GM18502 (cell line): ENCODE results near the gene C20orf173.
A peak's percentile ranks its signal among the peaks of the same experiment; 100 is the strongest.
"Not testable (repeated sequence)": the region's sequence is repeated elsewhere in the genome, so short reads cannot be mapped to it uniquely, and the experiment has no call there.

Source experiments
- ATAC-seq: cut with Tn5 transposase; IDR thresholded peaks from one replicate; pipeline ENCODE4 v1.9.1; 2021; ENCODE audit warnings: mild to moderate bottlenecking; ENCODE audit not compliant: unreplicated experiment, poor library complexity

Gene C20orf173

DNA sequence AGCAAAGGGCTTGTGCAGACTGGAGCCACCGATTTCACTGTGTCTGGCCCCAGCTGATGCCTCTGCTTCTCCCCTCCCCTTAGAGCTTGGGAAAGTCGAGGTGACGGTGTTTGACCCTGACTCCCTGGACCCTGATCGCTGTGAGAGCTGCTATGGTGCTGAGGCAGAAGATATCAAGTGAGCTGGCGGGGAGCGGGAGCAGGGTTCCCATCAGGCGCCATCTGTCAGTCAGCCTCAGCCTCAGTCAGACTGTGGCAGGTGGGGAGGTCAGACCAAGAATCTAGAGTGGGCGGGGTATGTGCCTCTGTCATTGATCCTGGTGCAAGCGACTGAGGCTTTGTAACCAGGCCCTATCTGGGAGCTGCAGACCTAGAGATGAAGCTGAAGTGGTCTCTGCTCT is 17.9 kb upstream of the C20orf173 start:
- no peak for ATAC-seq

GRCh38 chr20:35546127-35546526 is 16.7 kb upstream of the C20orf173 start:
- no peak for ATAC-seq

DNA sequence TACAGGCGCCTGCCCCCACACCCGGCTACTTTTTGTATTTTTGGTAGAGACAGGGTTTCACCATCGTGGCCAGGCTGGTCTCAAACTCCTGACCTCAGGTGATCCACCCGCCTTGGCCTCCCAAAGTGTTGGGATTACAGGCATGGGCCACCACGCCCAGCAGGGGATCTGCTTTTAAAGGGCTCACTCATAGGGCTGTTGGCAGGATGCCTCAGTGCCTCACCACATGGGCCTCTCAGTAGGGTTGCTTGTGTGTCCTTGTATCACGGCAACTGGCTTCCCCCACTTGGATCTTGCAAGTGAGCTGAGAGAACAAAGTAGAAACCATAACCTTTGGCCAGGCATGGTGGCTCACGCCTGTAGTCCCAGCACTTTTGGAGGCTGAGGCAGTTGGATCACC is 15.5 kb upstream of the C20orf173 start:
- ATAC-seq = not testable (repeated sequence)

- no peak for ATAC-seq
Measured at GRCh38 chr20:35544436-35544835, 15.0 kb upstream of the C20orf173 start.

GRCh38 chr20:35542990-35543389 is 13.5 kb upstream of the C20orf173 start:
- no peak for ATAC-seq

DNA sequence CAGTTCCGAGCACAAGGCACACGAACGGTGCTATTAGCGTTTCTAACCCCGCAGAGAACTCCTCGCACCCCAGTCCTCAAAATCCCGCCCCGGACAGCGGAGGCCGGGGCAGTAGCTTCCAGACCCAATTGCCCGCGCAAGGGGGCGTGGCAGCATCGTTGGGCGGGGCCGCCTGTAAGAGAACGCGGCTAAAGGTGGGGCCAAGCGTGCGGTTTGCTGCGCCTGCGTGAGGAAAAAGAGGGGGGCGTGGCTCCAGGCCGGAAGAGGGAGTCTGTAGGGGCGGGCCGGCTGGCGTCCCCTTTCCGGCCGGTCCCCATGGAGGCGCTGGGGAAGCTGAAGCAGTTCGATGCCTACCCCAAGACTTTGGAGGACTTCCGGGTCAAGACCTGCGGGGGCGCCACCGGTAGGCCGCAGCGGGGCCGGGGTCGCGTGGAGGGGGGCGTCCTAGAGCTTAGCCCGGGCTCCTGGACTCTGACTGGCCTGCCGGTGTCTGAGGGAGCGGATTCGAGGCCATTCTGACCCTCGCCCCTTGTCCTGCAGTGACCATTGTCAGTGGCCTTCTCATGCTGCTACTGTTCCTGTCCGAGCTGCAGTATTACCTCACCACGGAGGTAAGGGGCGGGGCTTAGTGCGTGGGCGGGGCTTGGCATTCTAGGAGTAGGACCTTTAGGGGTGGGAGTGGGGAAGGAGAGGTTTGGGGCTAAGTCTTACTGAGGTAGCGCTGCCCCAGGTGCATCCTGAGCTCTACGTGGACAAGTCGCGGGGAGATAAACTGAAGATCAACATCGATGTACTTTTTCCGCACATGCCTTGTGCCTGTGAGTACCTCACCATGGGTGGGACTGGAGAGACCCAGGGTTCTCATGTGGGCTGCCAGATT is 12.6 kb upstream of the C20orf173 start, which contains the start of gene ERGIC3:
Gene ERGIC3 (plus strand): TSS at position 296 of the 880 bp plus-strand sequence. CDS start 20 bp downstream, at position 316.
- peak; percentile 96 for ATAC-seq

DNA sequence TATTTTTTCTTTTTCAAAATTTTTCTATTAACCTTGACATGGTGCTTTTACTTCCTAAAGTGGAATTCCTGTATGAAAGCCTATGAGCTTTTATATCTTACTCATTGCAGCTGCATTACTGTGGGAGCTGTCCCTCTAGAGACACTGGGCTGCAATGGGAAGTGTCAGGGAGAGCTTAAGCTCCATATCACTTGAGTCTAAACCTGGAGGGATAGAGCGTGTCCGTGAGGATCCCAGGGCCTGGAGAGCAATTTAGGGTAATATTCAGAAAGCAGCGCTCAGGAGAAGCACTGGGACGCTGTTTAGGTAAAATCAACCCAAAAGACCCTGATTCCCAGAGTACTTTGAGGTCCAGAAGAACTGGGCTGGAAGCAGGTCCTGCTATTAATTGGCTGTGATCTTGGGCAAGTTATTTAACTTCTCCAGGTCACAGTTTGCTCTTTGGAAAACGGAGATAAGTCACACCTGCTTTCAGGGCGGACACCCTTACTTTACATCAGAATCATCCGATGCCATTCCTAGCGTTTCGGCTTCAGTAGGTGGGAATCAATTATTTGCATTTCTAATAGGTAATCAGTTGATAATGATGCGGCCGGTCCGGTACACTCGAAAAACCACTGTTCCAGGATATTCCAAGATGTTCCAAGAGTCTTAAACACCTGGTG is 11.8 kb upstream of the C20orf173 start:
- ATAC-seq = no peak

DNA sequence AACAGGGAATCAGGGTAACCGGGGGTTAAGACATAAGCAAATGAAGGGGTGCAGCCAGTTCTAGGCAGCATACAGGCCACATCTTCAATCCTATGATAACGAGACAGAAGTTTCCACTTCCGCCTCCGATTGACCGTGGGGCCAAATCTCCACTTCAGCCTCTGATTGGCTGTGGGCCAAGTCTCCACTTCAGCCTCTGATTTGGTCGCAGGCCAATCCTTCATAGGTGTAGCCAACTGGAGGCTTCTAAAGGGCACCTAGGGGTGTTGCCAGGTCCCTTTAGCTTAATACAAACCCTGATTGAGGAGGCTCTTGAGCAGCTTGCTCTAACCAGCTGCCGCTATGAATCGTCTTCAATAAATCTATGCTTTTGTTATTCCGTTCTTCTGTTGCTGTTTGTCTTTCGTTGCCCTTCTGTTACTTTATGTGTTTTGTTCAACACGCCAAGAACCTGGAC is 10.3 kb upstream of the C20orf173 start:
- ATAC-seq = no peak

DNA sequence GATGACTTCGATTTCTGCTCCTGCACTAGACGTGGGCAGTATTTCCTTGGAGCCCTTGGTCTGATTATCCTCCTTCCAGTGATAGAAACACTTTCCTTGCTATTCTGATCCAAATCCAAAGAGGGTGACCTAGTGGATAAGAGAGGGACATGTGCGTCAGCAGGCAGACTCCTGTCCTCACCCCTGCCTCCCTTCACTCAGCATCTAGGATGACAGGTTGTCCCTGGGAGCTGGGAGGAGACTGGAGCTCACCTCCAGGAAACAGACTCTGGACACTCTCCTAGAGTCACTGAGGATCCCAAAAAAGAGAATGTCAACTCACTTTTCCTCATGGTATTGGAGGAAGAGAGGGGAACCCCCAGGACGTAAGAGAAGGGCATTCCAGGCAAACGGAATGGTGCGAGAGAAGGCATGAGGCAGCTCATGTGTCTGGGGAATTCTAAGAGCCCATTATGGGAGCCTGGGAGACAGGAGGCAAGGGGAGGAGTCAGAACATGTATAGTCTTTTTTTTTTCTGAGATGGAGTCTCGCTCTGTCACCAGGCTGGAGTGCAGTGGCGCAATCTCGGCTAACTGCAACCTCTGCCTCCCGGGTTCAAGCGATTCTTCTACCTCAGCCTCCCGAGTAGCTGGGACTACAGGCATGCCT is 2.2 kb downstream of the C20orf173 start:
- ATAC-seq = no peak

- ATAC-seq = no peak
Measured at GRCh38 chr20:35525639-35526038, 3.8 kb downstream of the C20orf173 start.

GRCh38 chr20:35523298-35523888 is 6.1 kb downstream of the C20orf173 start:
- no peak for ATAC-seq

- ATAC-seq = no peak
Measured at GRCh38 chr20:35518955-35519354, 10.5 kb downstream of the C20orf173 start.

GRCh38 chr20:35517767-35518166 is 11.7 kb downstream of the C20orf173 start:
- ATAC-seq = not testable (repeated sequence)

- no peak for ATAC-seq
Measured at GRCh38 chr20:35517125-35517524, 12.3 kb downstream of the C20orf173 start.

DNA sequence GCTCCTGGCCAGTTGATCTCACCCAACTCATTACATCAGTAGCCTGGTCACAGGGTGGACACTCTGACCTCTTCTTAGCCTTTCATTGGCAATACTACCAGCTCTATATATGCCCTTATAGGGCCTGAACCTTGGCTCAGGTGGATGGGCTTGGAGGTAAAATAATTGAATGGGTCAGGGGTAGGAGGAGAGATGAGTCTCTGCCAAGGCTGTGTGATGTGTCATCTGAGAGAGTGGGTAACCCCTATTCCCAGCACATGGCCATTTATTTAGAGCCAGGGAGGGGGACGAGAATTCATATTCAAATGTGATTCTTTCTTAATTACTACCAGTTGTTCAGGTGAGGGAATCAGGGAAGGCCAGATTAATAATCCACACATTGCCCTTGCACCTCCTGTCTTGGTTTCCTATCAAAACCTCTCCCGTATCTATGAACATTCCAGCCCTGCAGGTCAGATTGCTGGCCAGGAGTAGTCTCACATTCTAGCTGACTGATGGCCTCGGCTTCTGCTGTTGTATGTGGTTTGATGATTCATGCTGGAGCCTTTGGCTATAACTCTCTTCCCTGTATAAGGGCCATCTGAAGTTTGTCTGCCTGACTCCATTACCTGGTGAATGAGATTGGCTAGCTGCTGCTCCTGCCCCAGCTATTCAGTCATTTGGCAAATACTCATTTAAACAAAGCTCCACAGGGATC is 13.4 kb downstream of the C20orf173 start:
- no peak for ATAC-seq

- ATAC-seq = no peak
Measured at GRCh38 chr20:35515341-35515740, 14.1 kb downstream of the C20orf173 start.

DNA sequence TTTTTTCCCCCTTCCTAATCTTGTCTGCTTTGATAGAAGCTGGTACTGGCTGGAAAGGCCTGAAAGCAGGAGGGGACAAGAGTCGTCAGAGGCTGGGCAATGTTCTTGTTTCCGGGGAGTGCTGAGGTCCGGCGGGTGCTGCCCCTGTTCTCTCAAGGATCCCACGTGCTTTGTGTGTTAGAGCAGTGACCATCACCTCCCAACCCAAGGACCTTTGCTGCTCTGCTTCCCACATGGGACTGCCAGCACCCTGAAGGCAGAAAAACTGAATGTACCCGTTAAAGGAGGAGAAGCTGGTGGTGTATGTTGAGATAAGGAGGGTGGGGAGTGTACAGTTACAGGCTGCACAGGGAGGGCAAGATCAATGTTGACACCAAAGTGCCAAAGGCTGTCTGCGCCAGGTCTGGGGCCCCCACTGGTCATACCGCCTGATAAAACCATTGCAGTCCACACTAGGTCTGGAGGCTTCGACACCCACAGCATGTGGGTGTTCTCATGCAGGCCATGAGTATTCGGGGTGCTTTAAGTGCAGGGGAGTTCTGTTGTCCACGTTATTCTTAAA is 15.0 kb downstream of the C20orf173 start:
- no peak for ATAC-seq

DNA sequence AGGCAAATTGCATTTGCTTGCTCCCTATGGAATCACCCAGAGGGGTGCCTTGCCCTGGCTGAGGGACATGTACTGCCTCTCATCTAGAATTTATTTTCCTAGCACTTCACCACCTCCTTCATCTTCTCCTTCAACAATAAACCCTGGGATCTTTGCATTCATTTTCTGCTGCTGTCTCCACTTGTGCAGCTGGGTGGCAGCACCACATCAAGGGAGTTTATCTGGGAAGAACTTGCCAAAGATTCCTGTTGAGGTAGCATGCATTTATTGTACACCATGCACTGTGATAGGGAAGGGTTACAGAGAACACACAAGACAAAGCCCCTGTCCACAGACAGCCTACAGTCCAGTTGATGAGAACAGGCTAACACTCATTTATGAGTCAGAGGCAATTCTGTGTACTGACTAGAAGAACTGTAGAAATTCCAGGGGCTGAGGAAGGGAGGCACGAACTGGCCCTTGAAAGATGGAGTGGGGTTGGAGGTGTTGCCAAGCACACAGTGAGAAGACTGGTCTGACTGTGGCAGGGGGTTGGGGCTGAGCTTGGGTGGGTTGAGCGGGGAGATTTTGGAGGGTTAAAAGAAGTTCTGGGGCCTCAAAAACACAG is 17.5 kb downstream of the C20orf173 start:
- ATAC-seq = no peak
